Testis (tissue), 5 donors: ENCODE results near the gene ADAM15. TPM values are rescaled to one million over a fixed set of nuclear protein-coding genes. Genes with fewer than 3 reads are reported as not detected.
A peak's percentile ranks its signal among the peaks of the same experiment; 100 is the strongest.

Source experiments
- DNase-seq: peaks from one replicate; pipeline ENCODE4 v3.0.0-alpha.2; 2019
- H3K27ac ChIP-seq, 2 donors: fragments of 200-600 bp; sonication (generic); one replicate each; pipeline ENCODE4 v1.5.1; 2019
- H3K27me3 ChIP-seq: fragments of 200-600 bp; sonication (generic); one replicate; pipeline ENCODE4 v1.5.1; 2019
- H3K36me3 ChIP-seq: fragments of 200-600 bp; sonication (generic); one replicate; pipeline ENCODE4 v1.5.1; 2017; ENCODE audit warnings: low read depth; ENCODE audit errors: missing control alignments
- H3K4me1 ChIP-seq: fragments of 200-600 bp; sonication (generic); one replicate; pipeline ENCODE4 v1.5.1; 2019
- H3K4me3 ChIP-seq, 2 donors: fragments of 200-600 bp; sonication (generic); one replicate each; pipeline ENCODE4 v1.5.1; 2017 to 2019
- H3K9me3 ChIP-seq: fragments of 200-600 bp; sonication (generic); one replicate; pipeline ENCODE4 v1.5.1; 2017
- CTCF ChIP-seq, 3 experiments: fragments of 450-650 bp in 2 of 3; fragments of 200-600 bp in 1 of 3; sonication (generic) in 1 of 3; IDR thresholded peaks; one replicate each; pipeline ENCODE4 v1.5.1; 2016 to 2019; ENCODE audit warnings: antibody characterized with exemption in 3 of 3, mild to moderate bottlenecking in 2 of 3, moderate library complexity in 1 of 3
- POLR2A ChIP-seq: fragments of 450-650 bp; IDR thresholded peaks from one replicate; pipeline ENCODE4 v1.6.1; 2017; ENCODE audit warnings: antibody characterized with exemption, mild to moderate bottlenecking, moderate library complexity
- WGBS, 2 donors: methylation state at CpG; one replicate each; pipeline ENCODE4 v1.1.5; 2018; 5-methylcytosine and 5-hydroxymethylcytosine counted together
- intact Hi-C: fragments of 100-400 bp; cut with DNase I; formaldehyde crosslinking; loops from one replicate; pipeline ENCODE4 v1.15.1; 2023; ENCODE audit warnings: low total_unique reads
- long read RNA-seq, 2 donors: transcript quantifications; one replicate each; lab custom pipeline, GENCODE V29; 2026
- polyA plus RNA-seq: library from polyadenylated mRNA; stranded (reverse); fragments of 350-450 nt; fragmentation: Illumina TruSeq; extraction: RNeasy Lipid Tissue Mini Kit (QIAGEN cat#74804); gene quantifications from one replicate; pipeline ENCODE4 v1.2.3, GENCODE V29; 2014; ENCODE audit warnings: low read depth, low replicate concordance; ENCODE audit not compliant: insufficient read depth
- total RNA-seq, 2 donors: library from RNA; depleted of rRNA; stranded (reverse); fragments of >200 nt; gene quantifications; one replicate each; pipeline ENCODE4 v1.2.3, GENCODE V29; 2016

ADAM15 gene
- total RNA-seq (10 to 100 TPM; 30.7 to 34.5 TPM), polyA plus RNA-seq (42.6 TPM)
- long read RNA-seq, donor 1, partial matches to known transcripts = 0 of 5 reads
- long read RNA-seq, donor 1, other reads (novel, unspliced or antisense) = 0 of 5 reads
- long read RNA-seq, donor 2, partial matches to known transcripts = 0 of 4 reads
- long read RNA-seq, donor 2, other reads (novel, unspliced or antisense) = 0 of 4 reads

GRCh38 chr1:155050560-155051341, at the start of gene ADAM15:
TSS of gene ADAM15 (plus strand) at chr1:155051316. CDS start at chr1:155051387, 71 bp downstream.
- WGBS, 2 donors = 0% methylated on average over 63 of the region's 99 CpGs; no CpG with 5 or more reads in 1 of the 2 donors
- DNase-seq = peak; percentile 88
- intact Hi-C loops = no loop called here

GRCh38 chr1:155001425-155001674, 49.8 kb upstream of the ADAM15 start:
- Histone ChIP-seq H3K36me3 (no peaks in the 10 kb centered on the region), H3K4me3 (peak overlapping the region; percentile 77 to 84), H3K27me3 (no peaks in the 10 kb centered on the region), H3K9me3 (no peaks in the 10 kb centered on the region), H3K4me1 (peaks cover 31% of the 10 kb centered on the region), H3K27ac (peak overlapping the region; percentile 98)
- TF ChIP-seq CTCF (IDR thresholded peaks at IDR 0.05) (no peak), POLR2A (no peak)
- intact Hi-C loops = no loop called here
- WGBS, 2 donors = 0% methylated on average over 1 to 11 of the region's 11 CpGs
- no peak for DNase-seq

More at GRCh38 chr1:155050560-155051341, at the start of gene ADAM15:
- Histone ChIP-seq H3K4me1 (peaks cover 21% of the 10 kb centered on the region), H3K36me3 (no peaks in the 10 kb centered on the region), H3K9me3 (no peaks in the 10 kb centered on the region), H3K4me3 (peak within 1 kb of the TSS; percentile 67 to 82), H3K27ac (peak within 1 kb of the TSS; percentile 73 to 88), H3K27me3 (no peaks in the 10 kb centered on the region)
- TF ChIP-seq CTCF (IDR thresholded peaks at IDR 0.05) = peak; percentile 91 to 95 (median 94)
- TF ChIP-seq POLR2A = no peak

- Histone ChIP-seq H3K27ac (peak overlapping the region; percentile 98), H3K27me3 (no peaks in the 10 kb centered on the region), H3K9me3 (no peaks in the 10 kb centered on the region), H3K36me3 (no peaks in the 10 kb centered on the region), H3K4me1 (peaks cover 31% of the 10 kb centered on the region), H3K4me3 (peak overlapping the region; percentile 77 to 84)
- 1% methylated on average over 23 to 37 of the region's 38 CpGs for WGBS, 2 donors
- TF ChIP-seq CTCF (IDR thresholded peaks at IDR 0.05) (peak in 2 of 3 experiments; percentile 17 to 25), POLR2A (peak; percentile 53)
- intact Hi-C loops = no loop called here
- DNase-seq = peak; percentile 100
Measured at GRCh38 chr1:155001675-155002463, 49.2 kb upstream of the ADAM15 start.

GRCh38 chr1:155002464-155003226, 48.5 kb upstream of the ADAM15 start, which contains the start of gene ZBTB7B:
TSS of gene ZBTB7B (plus strand) at chr1:155002802. CDS start at chr1:155014661, 11,859 bp downstream.
- DNase-seq = no peak
- H3K4me3 ChIP-seq = peak within 1 kb of the TSS; percentile 77 to 84
- WGBS, 2 donors = 0 to 1% methylated on average over 9 to 32 of the region's 35 CpGs
- H3K9me3 ChIP-seq = no peaks in the 10 kb centered on the region
- intact Hi-C loops = no loop called here
- H3K4me1 ChIP-seq = peaks cover 31% of the 10 kb centered on the region
- no peaks in the 10 kb centered on the region for H3K27me3 ChIP-seq
- no peaks in the 10 kb centered on the region for H3K36me3 ChIP-seq
- peak within 1 kb of the TSS; percentile 98 for H3K27ac ChIP-seq
- no peak for TF ChIP-seq CTCF (IDR thresholded peaks at IDR 0.05)
- no peak for TF ChIP-seq POLR2A
